Measurements from ENCODE around the gene LARGE2. TPM values are rescaled to one million over a fixed set of nuclear protein-coding genes. Genes with fewer than 3 reads are reported as not detected.

LARGE2 gene
- total RNA-seq, 1 donor, result 0.27 TPM

- DNase-seq (ENCODE audit: low read depth in 2 of 3, low spot score in 2 of 3), result no peak
These were observed 5.4 kb downstream of the LARGE2 start for GRCh38 chr11:45927684-45928413.

DNA sequence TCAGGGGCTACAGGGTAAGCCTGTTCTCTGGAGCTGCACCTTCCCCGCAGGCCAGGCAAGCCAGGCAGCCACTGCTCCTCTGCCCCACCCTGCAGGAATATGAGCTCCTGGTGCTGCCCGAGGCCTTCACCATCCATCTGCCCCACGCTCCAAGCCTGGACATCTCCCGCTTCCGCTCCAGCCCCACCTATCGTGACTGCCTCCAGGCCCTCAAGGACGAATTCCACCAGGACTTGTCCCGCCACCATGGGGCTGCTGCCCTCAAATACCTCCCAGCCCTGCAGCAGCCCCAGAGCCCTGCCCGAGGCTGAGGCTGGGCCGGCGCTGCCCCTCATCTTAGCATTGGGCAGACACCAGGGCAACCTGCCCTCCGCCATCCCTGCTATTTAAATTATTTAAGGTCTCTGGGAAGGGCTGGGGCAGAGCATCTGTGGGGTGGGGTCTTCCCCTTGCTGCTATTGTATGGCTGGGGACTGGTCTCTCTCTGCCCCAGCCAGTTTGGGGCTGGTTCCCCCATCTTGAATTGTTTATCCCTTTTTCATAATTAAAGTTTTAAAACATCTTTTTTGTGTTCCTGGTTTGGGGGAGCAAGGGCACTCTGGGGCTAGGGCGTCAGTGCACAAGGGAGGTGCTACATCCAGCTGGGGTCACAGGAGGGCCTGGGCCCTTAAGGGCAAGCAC lies 6.2 kb downstream of the LARGE2 start:
- DNase-seq (ENCODE audit: low read depth in 2 of 3, low spot score in 2 of 3), result no peak

- no peak for DNase-seq (ENCODE audit: low read depth in 2 of 3, low spot score in 2 of 3)
These were observed 7.1 kb downstream of the LARGE2 start for GRCh38 chr11:45929486-45930030.

DNA sequence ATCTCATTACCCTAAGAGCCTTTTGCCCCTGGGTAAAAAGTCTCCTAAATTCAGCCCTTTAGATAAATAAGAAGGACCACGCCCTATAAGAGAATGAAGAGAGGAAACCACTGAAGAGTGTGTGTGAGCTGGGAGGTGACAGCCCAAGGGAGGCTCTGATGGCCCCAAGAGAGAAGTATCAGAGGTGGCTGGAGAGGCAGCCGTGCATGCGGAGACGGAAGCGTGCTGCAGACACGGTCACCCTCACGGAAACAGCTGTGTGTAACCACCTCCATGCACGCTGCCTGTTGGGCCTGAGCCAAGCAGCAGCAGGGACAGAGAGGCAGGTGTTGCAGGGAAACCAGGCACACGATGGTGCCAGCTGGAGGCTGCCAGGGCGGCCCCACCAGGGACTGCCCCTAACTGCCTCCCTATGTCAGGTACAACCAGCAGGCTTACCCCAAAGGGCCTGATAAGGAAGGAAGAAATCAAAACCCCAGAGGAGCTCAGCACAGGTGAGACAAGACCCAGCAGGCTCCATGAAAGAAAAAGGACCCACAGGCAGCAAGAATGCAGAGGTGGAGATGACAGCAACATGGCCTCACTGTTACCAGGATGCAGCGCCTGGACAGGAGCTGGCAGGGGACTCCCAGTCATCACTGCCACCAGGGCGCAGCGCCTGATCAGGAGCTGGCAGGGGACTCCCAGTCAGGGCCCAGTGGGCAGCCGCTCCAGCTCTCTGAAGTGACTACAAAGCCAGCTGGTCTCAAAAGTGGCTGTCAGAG lies 7.8 kb downstream of the LARGE2 start:
- DNase-seq (ENCODE audit: low read depth in 2 of 3, low spot score in 2 of 3), result peak in 1 of 3 donors; percentile 69

DNA sequence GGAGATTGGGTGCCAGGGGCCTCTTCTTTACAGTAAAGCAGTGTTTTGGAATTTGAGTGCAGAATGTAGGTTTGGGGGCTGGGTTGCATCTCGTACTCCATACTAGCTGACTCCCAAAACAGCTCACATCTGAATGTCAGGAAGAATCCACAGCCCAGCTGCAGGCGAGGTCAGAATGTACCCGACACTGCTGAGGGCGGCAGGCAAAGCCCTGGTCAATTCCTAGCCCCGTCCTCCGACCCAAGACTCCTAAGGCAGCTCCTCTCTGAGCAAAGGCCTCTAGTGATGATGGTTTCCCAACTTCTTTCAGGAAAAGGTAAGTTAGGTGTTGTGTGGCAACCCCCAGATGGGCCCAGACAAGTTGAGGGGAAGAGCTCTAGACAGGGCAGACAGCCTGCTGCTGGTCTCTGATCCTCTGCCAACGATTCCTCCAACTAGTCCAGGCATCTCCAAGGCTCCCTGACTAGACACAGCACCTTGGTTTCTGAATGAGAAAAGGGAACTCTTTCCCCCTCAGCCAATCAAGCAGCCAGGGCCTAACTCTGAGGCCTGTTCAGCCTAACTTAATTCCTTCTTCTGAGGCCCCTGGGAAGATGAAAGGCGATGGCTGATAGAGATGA lies 8.6 kb downstream of the LARGE2 start:
- DNase-seq (ENCODE audit: low read depth in 2 of 3, low spot score in 2 of 3), result no peak

DNA sequence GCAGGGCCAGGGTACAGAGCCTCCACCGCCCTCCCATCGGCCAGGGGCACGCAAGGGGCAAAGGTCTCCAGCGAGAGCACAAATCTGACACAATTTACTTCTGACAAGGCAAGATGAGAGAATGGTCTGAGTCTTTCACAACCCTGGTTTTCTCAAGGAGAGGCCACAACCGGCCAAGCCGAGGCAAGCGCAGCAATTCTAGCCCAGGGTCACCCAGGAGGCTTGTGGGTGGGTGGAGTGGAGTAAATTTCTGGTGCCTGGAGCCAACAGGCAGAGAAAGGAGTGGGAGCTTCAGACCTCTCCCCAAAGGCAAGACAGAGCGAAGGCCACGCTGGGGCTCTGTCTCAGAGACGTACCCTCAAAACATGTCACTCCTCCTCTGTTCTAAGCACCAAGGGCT lies 9.3 kb downstream of the LARGE2 start:
- DNase-seq (ENCODE audit: low read depth in 2 of 3, low spot score in 2 of 3), result no peak

- DNase-seq (ENCODE audit: low read depth in 2 of 3, low spot score in 2 of 3), result no peak
These were observed 9.8 kb downstream of the LARGE2 start for GRCh38 chr11:45932217-45932616.

DNA sequence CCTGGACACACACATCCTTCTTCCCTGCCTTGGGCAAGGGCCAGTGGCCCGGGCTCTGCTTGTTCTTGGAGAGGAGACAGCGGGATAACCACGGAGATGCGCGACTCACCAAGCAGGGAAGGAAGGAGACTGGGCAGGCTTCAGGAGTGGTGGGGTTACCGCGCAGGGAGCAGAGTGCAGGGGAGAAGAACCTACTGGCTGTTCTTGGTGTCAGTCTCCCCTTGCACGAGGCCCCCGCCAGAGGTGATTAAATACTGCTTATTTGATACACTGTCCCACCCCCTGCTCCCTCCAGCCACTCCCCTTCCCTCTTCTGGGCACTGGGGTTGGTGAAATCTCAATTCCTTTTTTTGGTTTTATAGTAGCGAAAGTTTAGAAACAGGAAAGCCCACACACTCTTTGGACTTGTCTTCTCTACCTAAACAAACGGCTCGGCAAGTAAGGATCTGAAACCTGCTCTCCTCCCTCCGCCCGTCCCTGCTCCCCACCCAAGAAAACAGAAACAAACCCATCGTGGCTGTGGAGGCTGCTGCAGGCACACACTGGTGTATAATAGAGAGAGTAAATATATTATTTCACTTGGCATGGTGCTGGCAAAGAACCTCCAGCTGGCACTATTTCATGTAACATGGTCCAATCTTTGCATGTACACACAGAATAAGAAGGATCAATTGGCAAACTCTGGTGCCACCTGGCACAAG lies 10.8 kb downstream of the LARGE2 start:
- DNase-seq (ENCODE audit: low read depth in 2 of 3, low spot score in 2 of 3), result no peak

DNA sequence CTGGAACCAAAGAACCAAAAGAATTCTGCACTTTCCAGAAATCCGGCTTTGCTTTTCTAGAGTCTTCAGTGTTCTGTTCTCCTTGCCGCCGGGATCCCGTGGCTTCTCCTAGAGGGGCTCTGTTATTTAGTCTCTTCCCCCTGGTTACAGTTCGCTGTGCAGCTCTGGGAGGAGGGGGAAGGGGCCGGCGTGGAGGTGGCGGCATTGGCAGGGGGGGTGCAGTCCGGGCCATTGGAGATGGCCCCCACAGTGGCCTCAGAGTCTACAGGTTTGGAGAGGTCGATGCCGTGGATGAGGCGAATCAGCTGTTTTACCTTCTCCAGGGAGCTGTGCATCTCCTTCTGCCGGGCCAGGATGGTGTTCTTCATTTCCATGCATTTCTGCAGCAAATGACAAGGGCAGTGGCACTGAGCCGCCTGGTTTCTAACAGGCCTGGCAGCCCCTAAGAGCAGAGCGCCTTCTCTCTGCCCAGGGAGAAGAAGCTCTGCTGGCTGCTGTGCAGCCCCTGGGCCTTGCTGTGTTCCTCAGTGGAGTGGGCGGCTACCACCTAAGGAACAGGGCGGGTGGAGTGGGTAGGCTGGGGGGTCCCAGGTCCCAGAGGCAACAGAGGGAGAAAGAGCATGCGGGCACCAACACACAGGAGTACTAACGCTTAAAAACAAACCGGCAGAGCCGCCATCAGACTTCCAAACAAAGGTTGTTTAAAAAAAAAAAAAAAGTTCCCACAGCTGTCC lies 11.6 kb downstream of the LARGE2 start:
- no peak for DNase-seq (ENCODE audit: low read depth in 2 of 3, low spot score in 2 of 3)

DNA sequence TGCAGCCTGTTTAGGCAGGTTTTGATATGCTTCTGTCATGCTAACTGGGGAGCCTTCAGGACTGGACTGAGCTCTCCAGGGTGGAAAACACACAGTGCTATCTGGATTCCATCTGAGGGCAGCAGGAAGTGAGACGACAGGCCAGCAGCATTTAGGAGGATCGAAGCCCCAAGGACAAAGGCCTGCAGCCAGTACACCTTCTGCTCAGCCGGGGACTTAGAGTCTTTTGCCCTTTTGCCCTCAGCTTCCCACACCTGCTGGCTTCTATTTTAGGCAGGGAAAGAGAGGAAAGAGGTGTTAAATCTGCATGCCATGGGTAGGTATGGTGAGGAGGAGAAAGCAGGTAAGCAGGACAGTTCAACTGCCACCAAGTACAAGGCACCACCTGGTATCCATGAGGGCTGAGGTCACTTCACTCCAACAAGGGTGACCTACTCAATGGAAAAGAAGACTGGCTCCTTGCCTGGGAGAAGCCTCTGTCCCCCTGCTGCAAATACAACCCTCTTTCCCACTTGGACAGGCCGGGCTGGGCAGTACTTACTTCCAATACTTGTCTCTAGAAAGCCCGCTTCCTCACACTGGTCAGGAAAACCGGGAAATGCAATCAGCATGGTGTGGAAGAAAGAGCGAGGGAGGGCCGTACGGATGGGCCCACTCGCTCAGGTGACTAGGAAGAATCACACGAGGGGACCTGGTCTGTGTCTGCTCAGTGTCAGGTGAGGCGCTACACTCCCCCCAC lies 12.3 kb downstream of the LARGE2 start:
- no peak for DNase-seq (ENCODE audit: low read depth in 2 of 3, low spot score in 2 of 3)

- no peak for DNase-seq (ENCODE audit: low read depth in 2 of 3, low spot score in 2 of 3)
These were observed 13.1 kb downstream of the LARGE2 start for GRCh38 chr11:45935349-45936064.

GRCh38 chr11:45936511-45937054 lies 14.1 kb downstream of the LARGE2 start:
- DNase-seq (ENCODE audit: low read depth in 2 of 3, low spot score in 2 of 3), result no peak

GRCh38 chr11:45937916-45938315 lies 15.5 kb downstream of the LARGE2 start:
- no peak for DNase-seq (ENCODE audit: low read depth in 2 of 3, low spot score in 2 of 3)

- DNase-seq (ENCODE audit: low read depth in 2 of 3, low spot score in 2 of 3), result no peak
These were observed 17.4 kb downstream of the LARGE2 start for GRCh38 chr11:45939836-45940235.

- no peak for DNase-seq (ENCODE audit: low read depth in 2 of 3, low spot score in 2 of 3)
These were observed 18.8 kb downstream of the LARGE2 start for GRCh38 chr11:45941285-45941684.

DNA sequence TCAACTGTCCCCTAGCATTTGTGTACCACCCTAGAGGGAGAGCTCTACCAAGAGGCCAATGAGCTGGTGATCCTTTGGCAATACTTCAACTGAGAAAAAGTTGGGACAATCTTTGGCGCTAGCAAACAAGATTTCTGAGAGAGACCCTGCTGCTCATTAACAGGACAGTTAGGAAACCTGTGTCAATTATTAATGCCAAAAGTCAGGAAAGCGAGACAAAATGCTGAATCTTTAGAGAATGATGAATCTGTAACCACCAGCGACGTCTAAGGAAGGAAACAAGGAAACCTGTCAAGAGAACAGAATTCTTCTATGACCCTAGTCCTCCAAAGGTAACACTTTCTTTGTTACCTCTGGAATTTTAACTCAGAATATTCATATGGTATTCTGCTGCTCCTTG lies 19.9 kb downstream of the LARGE2 start:
- no peak for DNase-seq (ENCODE audit: low read depth in 2 of 3, low spot score in 2 of 3)

DNA sequence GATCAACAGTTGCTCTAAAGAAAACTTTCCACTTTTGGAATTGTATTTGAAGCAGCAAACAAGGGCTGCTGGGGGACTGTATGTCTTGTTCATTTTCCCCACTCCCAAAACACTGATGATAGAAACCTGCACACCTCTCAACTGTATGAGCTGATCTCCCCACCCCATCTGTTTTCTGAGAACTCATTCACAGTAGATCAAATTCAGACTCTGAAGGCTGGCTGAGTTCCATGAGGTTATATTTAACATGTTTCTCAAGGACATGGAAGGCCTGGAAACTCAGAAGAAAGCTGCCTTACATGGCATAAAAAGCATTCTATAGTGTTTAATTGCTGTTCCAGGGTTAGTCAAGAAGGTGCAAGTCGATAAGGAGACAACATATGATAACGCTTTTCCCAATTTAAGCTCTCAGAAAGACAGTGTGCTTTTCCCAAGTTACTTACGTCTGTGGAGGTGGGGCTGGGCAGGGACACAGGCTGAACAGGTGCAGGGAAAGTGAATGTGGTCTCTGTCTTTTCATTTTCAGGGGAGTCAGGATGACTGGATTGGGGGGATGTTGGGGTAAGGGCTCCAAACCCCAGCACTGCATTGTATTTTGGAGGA lies 23.0 kb downstream of the LARGE2 start:
- DNase-seq (ENCODE audit: low read depth in 2 of 3, low spot score in 2 of 3), result no peak

DNA sequence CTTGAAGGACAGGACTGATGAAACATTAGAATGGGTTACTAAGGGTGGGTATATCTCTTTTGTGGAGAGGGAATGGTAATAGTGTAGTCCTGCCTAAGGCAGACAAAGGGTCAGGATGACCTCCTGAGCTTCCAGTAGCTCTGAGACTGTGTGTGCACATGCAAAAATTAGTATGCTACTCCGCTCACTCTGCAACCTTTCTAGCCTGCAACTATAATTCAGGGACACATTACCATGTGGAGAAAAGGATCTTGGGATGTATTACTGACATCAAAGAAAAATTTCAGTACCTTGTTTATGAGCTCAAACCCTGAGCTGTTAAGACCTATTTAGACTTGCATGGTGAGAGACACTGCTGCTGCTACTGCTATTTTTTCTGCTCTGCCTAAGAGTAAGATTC lies 25.4 kb downstream of the LARGE2 start:
- no peak for DNase-seq (ENCODE audit: low read depth in 2 of 3, low spot score in 2 of 3)

All from hematopoietic multipotent progenitor cell (in vitro differentiated cells).